Cerebellar cortex (tissue), 1 donor: Measurements from ENCODE around the gene NFIA.
A peak's percentile ranks its signal among the peaks of the same experiment; 100 is the strongest.
"Not testable (repeated sequence)": the region's sequence is repeated elsewhere in the genome, so short reads cannot be mapped to it uniquely, and the experiment has no call there.

Experiments
- DNase-seq: peaks from one replicate; pipeline ENCODE4 v3.0.0-alpha.2; 2015; ENCODE audit warnings: low spot score

The NFIA gene

GRCh38 chr1:61102041-61102440 is 19.7 kb downstream of the NFIA start:
- DNase-seq, result no peak

- DNase-seq, result no peak
Observed at GRCh38 chr1:61102621-61103020, 20.3 kb downstream of the NFIA start.

GRCh38 chr1:61104220-61104671 is 21.9 kb downstream of the NFIA start:
- DNase-seq, result no peak

GRCh38 chr1:61107638-61108037 is 25.3 kb downstream of the NFIA start:
- no peak for DNase-seq

- no peak for DNase-seq
Observed at GRCh38 chr1:61109158-61109557, 26.8 kb downstream of the NFIA start.

GRCh38 chr1:61109910-61110309 is 27.5 kb downstream of the NFIA start:
- no peak for DNase-seq

- no peak for DNase-seq
Observed at GRCh38 chr1:61110554-61110953, 28.2 kb downstream of the NFIA start.

- no peak for DNase-seq
Observed at GRCh38 chr1:61111084-61112004, 29.0 kb downstream of the NFIA start.

GRCh38 chr1:61114178-61114870 is 32.0 kb downstream of the NFIA start:
- DNase-seq, result no peak

- no peak for DNase-seq
Observed at GRCh38 chr1:61115436-61115835, 33.1 kb downstream of the NFIA start.

- no peak for DNase-seq
Observed at GRCh38 chr1:61116421-61116820, 34.1 kb downstream of the NFIA start.

GRCh38 chr1:61117283-61117682 is 34.9 kb downstream of the NFIA start:
- DNase-seq, result no peak

- DNase-seq, result no peak
Observed at GRCh38 chr1:61119085-61119484, 36.7 kb downstream of the NFIA start.

- no peak for DNase-seq
Observed at GRCh38 chr1:61120246-61120840, 38.0 kb downstream of the NFIA start.

- no peak for DNase-seq
Observed at GRCh38 chr1:61120998-61121397, 38.6 kb downstream of the NFIA start.

- DNase-seq, result no peak
Observed at GRCh38 chr1:61121631-61122030, 39.3 kb downstream of the NFIA start.

- DNase-seq, result no peak
Observed at GRCh38 chr1:61122389-61122788, 40.0 kb downstream of the NFIA start.

GRCh38 chr1:61123326-61123725 is 41.0 kb downstream of the NFIA start:
- no peak for DNase-seq

GRCh38 chr1:61124078-61124477 is 41.7 kb downstream of the NFIA start:
- peak; percentile 40 for DNase-seq

- DNase-seq, result peak; percentile 77
Observed at GRCh38 chr1:61124696-61125095, 42.3 kb downstream of the NFIA start.

GRCh38 chr1:61125263-61125662 is 42.9 kb downstream of the NFIA start:
- peak; percentile 77 for DNase-seq

GRCh38 chr1:61125895-61126294 is 43.5 kb downstream of the NFIA start:
- DNase-seq, result no peak

GRCh38 chr1:61126843-61127242 is 44.5 kb downstream of the NFIA start:
- not testable (repeated sequence) for DNase-seq
